HFF-Myc (cell line): ENCODE results near the gene DNPEP.

ENCODE experiments used
- DNase-seq: peaks from one replicate; pipeline ENCODE4 v3.0.0-alpha.2; 2011; ENCODE audit warnings: low read depth; ENCODE audit errors: extremely low read depth
- H3K4me3 ChIP-seq: replicated peaks from 2 replicates; pipeline ENCODE4 v1.5.1; 2011; ENCODE audit warnings: low read depth, mild to moderate bottlenecking, control low read depth, low read length
- TF ChIP-seq, protein P1 (sequence below): IDR thresholded peaks from 2 replicates; pipeline ENCODE4 v1.5.1; 2012; ENCODE audit warnings: mild to moderate bottlenecking, low read depth, low read length, control low read depth; ENCODE audit errors: missing control alignments

Gene DNPEP

GRCh38 chr2:219419012-219419324, 31.3 kb upstream of the DNPEP start:
- H3K4me3 ChIP-seq, result no peak overlapping the region
- TF ChIP-seq, protein P1, sequence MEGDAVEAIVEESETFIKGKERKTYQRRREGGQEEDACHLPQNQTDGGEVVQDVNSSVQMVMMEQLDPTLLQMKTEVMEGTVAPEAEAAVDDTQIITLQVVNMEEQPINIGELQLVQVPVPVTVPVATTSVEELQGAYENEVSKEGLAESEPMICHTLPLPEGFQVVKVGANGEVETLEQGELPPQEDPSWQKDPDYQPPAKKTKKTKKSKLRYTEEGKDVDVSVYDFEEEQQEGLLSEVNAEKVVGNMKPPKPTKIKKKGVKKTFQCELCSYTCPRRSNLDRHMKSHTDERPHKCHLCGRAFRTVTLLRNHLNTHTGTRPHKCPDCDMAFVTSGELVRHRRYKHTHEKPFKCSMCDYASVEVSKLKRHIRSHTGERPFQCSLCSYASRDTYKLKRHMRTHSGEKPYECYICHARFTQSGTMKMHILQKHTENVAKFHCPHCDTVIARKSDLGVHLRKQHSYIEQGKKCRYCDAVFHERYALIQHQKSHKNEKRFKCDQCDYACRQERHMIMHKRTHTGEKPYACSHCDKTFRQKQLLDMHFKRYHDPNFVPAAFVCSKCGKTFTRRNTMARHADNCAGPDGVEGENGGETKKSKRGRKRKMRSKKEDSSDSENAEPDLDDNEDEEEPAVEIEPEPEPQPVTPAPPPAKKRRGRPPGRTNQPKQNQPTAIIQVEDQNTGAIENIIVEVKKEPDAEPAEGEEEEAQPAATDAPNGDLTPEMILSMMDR, result no peak
- DNase-seq, result no peak

DNA sequence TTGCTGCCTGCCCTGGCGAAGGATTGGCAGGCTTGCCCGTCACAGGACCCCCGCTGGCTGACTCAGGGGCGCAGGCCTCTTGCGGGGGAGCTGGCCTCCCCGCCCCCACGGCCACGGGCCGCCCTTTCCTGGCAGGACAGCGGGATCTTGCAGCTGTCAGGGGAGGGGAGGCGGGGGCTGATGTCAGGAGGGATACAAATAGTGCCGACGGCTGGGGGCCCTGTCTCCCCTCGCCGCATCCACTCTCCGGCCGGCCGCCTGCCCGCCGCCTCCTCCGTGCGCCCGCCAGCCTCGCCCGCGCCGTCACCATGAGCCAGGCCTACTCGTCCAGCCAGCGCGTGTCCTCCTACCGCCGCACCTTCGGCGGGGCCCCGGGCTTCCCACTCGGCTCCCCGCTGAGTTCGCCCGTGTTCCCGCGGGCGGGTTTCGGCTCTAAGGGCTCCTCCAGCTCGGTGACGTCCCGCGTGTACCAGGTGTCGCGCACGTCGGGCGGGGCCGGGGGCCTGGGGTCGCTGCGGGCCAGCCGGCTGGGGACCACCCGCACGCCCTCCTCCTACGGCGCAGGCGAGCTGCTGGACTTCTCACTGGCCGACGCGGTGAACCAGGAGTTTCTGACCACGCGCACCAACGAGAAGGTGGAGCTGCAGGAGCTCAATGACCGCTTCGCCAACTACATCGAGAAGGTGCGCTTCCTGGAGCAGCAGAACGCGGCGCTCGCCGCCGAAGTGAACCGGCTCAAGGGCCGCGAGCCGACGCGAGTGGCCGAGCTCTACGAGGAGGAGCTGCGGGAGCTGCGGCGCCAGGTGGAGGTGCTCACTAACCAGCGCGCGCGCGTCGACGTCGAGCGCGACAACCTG, 30.7 kb upstream of the DNPEP start, which contains the start of gene DES:
DES (plus strand) TSS at position 223 of the 857 bp plus-strand sequence; CDS start at position 309, 86 bp downstream.
- TF ChIP-seq, protein P1, result no peak
- H3K4me3 ChIP-seq, result no peak within 1 kb of the TSS
- no peak for DNase-seq

- no peak overlapping the region for H3K4me3 ChIP-seq
- no peak for DNase-seq
- TF ChIP-seq, protein P1, result no peak
These were observed 29.7 kb upstream of the DNPEP start for GRCh38 chr2:219417374-219417773.

- H3K4me3 ChIP-seq, result no peak overlapping the region
- DNase-seq, result no peak
- TF ChIP-seq, protein P1, result no peak
These were observed 29.2 kb upstream of the DNPEP start for GRCh38 chr2:219416938-219417337.

DNA sequence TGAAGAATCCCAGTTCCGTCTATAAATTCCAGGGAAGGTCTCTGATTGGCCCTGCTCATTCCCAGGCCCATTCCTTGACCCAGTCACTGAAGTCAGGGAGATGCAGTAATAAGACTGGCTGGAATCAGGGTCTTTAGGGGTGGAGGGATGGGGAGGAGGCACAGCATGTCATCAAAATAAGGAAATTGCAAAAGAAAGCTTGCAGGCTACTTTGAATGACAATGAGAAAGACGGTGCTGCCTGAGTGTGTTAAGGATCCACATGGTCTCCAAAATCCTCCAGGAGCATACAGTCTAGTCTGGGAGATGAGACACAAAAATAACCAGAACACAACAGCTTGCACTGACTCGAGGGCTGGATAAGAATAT, 28.5 kb upstream of the DNPEP start:
- no peak overlapping the region for H3K4me3 ChIP-seq
- DNase-seq, result no peak
- TF ChIP-seq, protein P1, result no peak

GRCh38 chr2:219415580-219416234, 28.0 kb upstream of the DNPEP start:
- DNase-seq, result no peak
- H3K4me3 ChIP-seq, result no peak overlapping the region
- TF ChIP-seq, protein P1, result no peak
